LNCAP (cell line): ENCODE results near the gene ITK.

Experiments
- TF ChIP-seq, protein P1 (sequence below): fragments of 450-650 bp; IDR thresholded peaks from 2 replicates; pipeline ENCODE4 v1.5.1; 2017; ENCODE audit warnings: mild to moderate bottlenecking

The ITK gene

DNA sequence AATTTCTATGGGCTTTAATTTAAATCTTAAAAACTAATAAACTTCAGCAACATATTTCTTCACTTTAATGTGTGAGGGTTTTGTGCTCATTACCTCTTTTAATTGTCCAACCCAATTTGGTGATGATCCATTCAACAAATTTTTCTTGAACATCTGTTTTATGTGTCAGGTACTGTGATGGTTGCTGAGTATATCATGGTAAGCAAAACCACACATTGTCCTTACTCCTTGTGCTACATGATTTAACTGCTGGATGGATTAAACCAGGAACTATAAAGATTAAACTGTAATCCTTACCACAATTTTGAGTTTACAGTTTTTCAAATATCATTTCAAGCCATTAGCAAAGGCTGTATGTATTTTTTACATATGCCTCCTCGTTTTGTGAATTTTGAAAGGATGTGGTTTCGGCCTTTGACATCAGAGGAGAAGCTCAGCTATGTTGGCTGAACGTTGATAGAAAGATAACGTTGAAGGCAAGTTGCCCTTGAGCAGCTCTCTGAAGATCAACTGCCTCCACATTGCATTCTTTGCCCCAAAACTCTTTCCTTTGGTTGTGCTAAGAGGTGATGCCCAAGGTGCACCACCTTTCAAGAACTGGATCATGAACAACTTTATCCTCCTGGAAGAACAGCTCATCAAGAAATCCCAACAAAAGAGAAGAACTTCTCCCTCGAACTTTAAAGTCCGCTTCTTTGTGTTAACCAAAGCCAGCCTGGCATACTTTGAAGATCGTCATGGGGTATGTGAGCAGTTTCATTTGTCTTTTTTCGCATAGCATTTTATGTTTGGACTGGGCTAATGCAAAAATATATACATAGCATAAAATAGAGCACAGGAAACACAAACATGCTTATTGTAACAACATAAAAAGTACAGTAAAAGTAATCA lies at the start of gene ITK:
ITK (plus strand) TSS at position 467 of the 891 bp plus-strand sequence; CDS start at position 605, 138 bp downstream.
- TF ChIP-seq, protein P1, sequence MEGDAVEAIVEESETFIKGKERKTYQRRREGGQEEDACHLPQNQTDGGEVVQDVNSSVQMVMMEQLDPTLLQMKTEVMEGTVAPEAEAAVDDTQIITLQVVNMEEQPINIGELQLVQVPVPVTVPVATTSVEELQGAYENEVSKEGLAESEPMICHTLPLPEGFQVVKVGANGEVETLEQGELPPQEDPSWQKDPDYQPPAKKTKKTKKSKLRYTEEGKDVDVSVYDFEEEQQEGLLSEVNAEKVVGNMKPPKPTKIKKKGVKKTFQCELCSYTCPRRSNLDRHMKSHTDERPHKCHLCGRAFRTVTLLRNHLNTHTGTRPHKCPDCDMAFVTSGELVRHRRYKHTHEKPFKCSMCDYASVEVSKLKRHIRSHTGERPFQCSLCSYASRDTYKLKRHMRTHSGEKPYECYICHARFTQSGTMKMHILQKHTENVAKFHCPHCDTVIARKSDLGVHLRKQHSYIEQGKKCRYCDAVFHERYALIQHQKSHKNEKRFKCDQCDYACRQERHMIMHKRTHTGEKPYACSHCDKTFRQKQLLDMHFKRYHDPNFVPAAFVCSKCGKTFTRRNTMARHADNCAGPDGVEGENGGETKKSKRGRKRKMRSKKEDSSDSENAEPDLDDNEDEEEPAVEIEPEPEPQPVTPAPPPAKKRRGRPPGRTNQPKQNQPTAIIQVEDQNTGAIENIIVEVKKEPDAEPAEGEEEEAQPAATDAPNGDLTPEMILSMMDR, result no peak

DNA sequence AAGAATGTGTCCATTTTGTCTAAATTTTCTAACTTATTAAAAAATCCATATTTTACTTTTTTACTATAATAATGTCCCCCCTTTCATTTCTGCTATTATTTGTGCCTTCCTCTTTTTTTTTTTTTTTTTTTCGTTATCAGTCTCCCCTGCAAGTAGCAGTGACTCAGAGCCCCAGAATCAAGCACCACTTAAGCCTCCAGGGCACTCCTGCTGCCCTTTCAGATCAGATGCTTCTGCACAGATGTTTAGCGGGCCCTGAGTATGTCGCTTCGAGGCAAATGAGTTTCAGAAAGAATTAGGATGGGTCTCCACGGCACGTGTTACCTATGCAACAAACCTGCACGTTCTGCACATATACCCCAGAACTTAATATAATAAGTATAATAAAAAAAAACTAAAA lies 49.7 kb upstream of the ITK start:
- TF ChIP-seq, protein P1, result no peak

DNA sequence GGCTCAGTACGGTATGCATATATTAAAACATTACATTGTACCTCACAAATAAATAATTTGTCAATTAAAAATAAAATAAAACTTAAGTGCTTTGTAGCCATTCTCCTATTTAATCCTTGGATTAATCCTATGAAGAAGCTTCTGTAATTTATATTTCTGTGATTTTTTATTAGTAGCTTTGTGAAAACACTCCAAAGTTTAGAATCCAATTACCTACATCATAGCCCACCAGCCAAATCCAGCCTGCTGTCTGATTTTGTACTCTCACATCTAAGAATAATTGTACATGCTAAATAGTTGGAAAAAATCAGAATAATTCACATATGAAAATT lies 48.4 kb upstream of the ITK start:
- TF ChIP-seq, protein P1, result no peak

DNA sequence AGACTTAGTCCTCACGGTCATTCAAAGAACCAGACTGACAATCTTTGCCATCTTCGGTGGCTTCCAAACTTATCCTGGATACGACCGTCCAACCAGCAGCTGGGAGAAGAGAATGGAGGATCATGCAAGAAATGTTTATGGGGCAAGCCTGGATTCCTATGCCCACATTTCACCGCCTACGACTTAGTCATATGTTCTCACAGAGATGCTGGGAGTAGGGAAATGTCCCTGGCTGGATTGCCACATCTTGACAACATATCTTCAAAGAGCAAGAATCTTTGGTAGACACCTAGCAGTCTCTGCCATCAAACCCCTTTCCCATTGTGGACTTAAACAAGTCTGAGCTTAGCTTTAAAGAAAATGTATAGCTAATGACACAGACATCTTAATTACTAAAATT lies 42.9 kb upstream of the ITK start:
- TF ChIP-seq, protein P1, result no peak

DNA sequence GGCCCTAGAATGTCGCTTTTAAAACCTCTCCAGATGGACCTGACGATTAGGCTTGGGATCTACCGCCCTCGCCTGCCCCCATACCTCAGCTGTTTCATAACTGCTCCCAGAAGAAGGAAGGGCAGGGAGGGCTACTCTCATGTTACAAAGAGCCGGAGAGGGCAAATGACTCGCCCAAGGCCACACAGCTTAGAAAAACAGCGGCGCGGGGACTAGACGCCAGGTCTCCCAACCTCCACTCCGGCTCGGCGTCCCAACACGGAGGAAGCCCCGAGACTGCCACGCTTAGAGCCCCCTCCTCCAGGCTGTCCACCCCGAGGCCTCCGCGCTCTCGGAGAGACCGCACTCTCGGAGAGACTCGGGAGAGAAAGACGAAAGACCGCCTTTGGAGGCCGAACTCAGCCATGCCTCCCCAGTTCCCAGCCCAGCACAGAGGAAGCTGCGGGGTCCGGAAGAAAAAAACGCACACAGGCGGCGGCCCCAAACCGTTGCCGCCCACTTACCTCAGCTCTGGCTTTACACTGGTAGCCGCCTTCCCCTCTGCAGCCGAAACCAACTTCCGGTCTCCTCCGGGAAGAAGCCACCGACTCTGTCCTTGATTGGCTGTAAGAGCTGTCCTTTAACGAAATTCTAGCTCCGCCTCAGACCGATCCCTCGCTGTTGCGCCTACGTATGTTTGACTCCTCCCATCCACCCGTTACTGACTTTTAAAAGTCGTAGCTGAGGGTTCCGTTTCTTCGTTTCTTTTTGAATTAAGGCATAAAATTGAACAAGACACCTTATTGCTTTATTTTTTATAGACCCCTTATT lies 38.1 kb upstream of the ITK start, which contains the start of gene MED7:
MED7 (minus strand) TSS at position 549 of the 810 bp plus-strand sequence. CDS start 3,434 bp downstream, outside the sequence.
- TF ChIP-seq, protein P1, result no peak

DNA sequence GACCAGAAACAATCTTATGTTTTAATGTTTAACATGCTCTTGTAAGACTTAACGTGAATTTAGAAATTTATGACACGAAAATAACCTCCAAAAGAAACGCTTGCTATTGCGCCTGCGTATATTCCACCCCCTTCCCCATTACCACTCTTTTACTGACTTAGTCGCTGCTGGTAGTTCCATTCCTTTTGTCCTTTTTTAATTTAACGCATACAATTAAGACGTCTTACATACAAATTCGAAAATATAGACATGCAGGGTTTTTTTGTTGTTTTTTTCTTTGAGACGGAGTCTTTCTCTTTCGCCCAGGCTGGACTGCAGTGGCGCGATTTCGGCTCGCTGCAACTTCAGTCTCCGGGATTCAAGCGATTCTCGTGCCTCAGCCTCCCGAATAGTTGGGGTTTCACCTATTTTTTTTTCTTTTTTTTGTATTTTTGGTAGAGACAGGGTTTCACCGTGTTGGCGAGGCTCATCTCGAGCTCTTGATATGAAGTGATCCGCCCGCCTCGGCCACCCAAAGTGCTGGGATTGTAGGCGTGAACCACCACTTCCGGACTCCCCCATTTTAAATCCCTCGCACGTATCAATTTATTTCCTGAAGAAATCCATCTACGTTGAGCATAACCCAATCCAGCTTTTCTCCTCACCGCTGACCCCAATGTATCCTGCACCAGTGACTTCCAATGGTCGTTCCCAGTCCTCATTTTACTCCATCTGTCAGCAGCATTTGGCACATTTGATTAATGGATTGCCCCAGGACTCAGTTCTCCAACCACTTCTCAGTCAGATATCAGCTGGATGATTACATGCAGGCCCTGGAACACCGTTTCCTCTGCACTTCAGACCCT lies 37.3 kb upstream of the ITK start:
- TF ChIP-seq, protein P1, result no peak
